Transverse colon (tissue), 4 donors: ENCODE measurements around the gene ARL4D. TPM values are rescaled to one million over a fixed set of nuclear protein-coding genes. Genes with fewer than 3 reads are reported as not detected.

ENCODE experiments used
- DNase-seq: peaks from one replicate; pipeline ENCODE4 v3.0.0-alpha.2; 2019
- H3K27ac ChIP-seq, 4 donors: fragments of 200-600 bp; sonication (generic); 2 replicates each; pipeline ENCODE4 v1.5.1; 2016 to 2018; ENCODE audit warnings: inconsistent platforms in 4 of 4
- H3K27me3 ChIP-seq: fragments of 200-600 bp; sonication (generic); 2 replicates; pipeline ENCODE4 v1.5.1; 2017; ENCODE audit warnings: inconsistent platforms
- H3K36me3 ChIP-seq, 4 donors: fragments of 200-600 bp; sonication (generic); 2 replicates each; pipeline ENCODE4 v1.5.1; 2017 to 2019; ENCODE audit warnings: inconsistent platforms in 4 of 4
- H3K4me1 ChIP-seq, 4 donors: fragments of 200-600 bp; sonication (generic); 2 replicates each; pipeline ENCODE4 v1.5.1; 2017 to 2020; ENCODE audit warnings: inconsistent platforms in 4 of 4
- H3K4me3 ChIP-seq, 4 donors: fragments of 200-600 bp; sonication (generic); 1 replicate in 1 of 4; 2 replicates in 3 of 4; pipeline versions ENCODE4 v1.5.1 to v1.6.1; 2017 to 2019; ENCODE audit warnings: inconsistent platforms in 4 of 4
- H3K9me3 ChIP-seq, 2 donors: fragments of 200-600 bp; sonication (generic); 2 replicates each; pipeline ENCODE4 v1.5.1; 2017 to 2019; ENCODE audit warnings: inconsistent platforms in 2 of 2
- CTCF ChIP-seq, 5 experiments: fragments of 200-600 bp in 3 of 5; fragments of 450-650 bp in 2 of 5; sonication (generic) in 3 of 5; IDR thresholded peaks; 1 replicate in 2 of 5; 2 replicates in 3 of 5; pipeline ENCODE4 v1.5.1; 2016 to 2017; ENCODE audit warnings: antibody characterized with exemption in 5 of 5, inconsistent platforms in 3 of 5, mild to moderate bottlenecking in 2 of 5, moderate library complexity in 1 of 5
- EP300 ChIP-seq: sonication (generic); formaldehyde crosslinking; IDR thresholded peaks from one replicate; pipeline ENCODE4 v1.6.1; 2017; ENCODE audit warnings: antibody characterized with exemption, low read depth
- POLR2A ChIP-seq: fragments of 450-650 bp; IDR thresholded peaks from one replicate; pipeline ENCODE4 v1.6.1; 2016; ENCODE audit warnings: antibody characterized with exemption, mild to moderate bottlenecking, moderate library complexity
- POLR2AphosphoS5 ChIP-seq, 3 donors: sonication (generic); formaldehyde crosslinking; IDR thresholded peaks; one replicate each; pipeline ENCODE4 v1.6.1; 2016; ENCODE audit warnings: antibody characterized with exemption in 3 of 3
- WGBS, 2 donors: methylation state at CpG; one replicate each; pipeline ENCODE4 v1.1.5; 2018; ENCODE audit warnings: low coverage in 1 of 2; 5-methylcytosine and 5-hydroxymethylcytosine counted together
- in situ Hi-C, 4 donors: fragments of 200-750 bp; cut with MboI; loops; one replicate each; pipeline versions ENCODE4 v1.15.0 to v1.15.1; 2017; ENCODE audit warnings: low sequenced_read_pairs in 3 of 4, low pct_ligation_motif_present in 1 of 4, low pct_unique_long_range_greater_than_20kb in 1 of 4
- intact Hi-C: fragments of 100-400 bp; cut with DNase I; formaldehyde crosslinking; loops from one replicate; pipeline ENCODE4 v1.15.1; 2023; ENCODE audit warnings: low total_unique reads
- small RNA-seq, 4 donors: library from RNA; depleted of rRNA; stranded (forward); fragments of <200 nt; gene quantifications; one replicate each; pipeline ENCODE3, GENCODE V24; 2016
- total RNA-seq, 4 donors: library from RNA; depleted of rRNA; stranded (reverse); fragments of >200 nt; gene quantifications; one replicate each; pipeline ENCODE4 v1.1.0, GENCODE V29; 2016

The ARL4D gene
- total RNA-seq, 4 donors from 2014 or later: 6.7 to 29.5 (median 8.8) TPM

GRCh38 chr17:43446773-43447172, 48.0 kb downstream of the ARL4D start:
- H3K4me1 ChIP-seq: peaks cover 0 to 6% (median 0%) of the 10 kb centered on the region in 4 donors
- H3K27me3 ChIP-seq: no peaks in the 10 kb centered on the region
- intact Hi-C loops: no loop called here
- no peaks in the 10 kb centered on the region for H3K9me3 ChIP-seq
- WGBS, 2 donors: 96 to 97% methylated on average over 5 of the region's 5 CpGs
- TF ChIP-seq POLR2A: no peak
- TF ChIP-seq EP300: no peak
- no peak for TF ChIP-seq POLR2AphosphoS5 (IDR thresholded peaks at IDR 0.05)
- no peak for TF ChIP-seq CTCF (IDR thresholded peaks at IDR 0.05)
- in situ Hi-C loops: no loop called here
- no peak overlapping the region for H3K27ac ChIP-seq
- no peaks in the 10 kb centered on the region for H3K36me3 ChIP-seq
- no peak overlapping the region for H3K4me3 ChIP-seq
- DNase-seq: no peak

- WGBS, 2 donors: 68 to 69% methylated on average over 5 to 7 of the region's 7 CpGs
- no peaks in the 10 kb centered on the region for H3K36me3 ChIP-seq
- no peaks in the 10 kb centered on the region for H3K27me3 ChIP-seq
- TF ChIP-seq POLR2A (no peak), CTCF (IDR thresholded peaks at IDR 0.05) (no peak), POLR2AphosphoS5 (IDR thresholded peaks at IDR 0.05) (no peak), EP300 (no peak)
- in situ Hi-C loops: no loop called here
- no peaks in the 10 kb centered on the region for H3K9me3 ChIP-seq
- intact Hi-C loops: no loop called here
- DNase-seq: no peak
- no peak overlapping the region for H3K4me3 ChIP-seq
- no peak overlapping the region for H3K27ac ChIP-seq
- H3K4me1 ChIP-seq: peaks cover 0 to 10% (median 0%) of the 10 kb centered on the region in 4 donors
These were observed 50.1 kb downstream of the ARL4D start for GRCh38 chr17:43448720-43449469.

- H3K9me3 ChIP-seq: no peaks in the 10 kb centered on the region
- H3K4me3 ChIP-seq: no peak overlapping the region
- in situ Hi-C loops: no loop called here
- DNase-seq: no peak
- H3K4me1 ChIP-seq: peaks cover 0 to 5% (median 0%) of the 10 kb centered on the region in 4 donors
- no peaks in the 10 kb centered on the region for H3K36me3 ChIP-seq
- TF ChIP-seq POLR2A (no peak), CTCF (IDR thresholded peaks at IDR 0.05) (no peak), EP300 (no peak), POLR2AphosphoS5 (IDR thresholded peaks at IDR 0.05) (no peak)
- H3K27ac ChIP-seq: no peak overlapping the region
- WGBS, 2 donors: 64 to 74% methylated on average over 5 to 8 of the region's 8 CpGs
- H3K27me3 ChIP-seq: no peaks in the 10 kb centered on the region
- intact Hi-C loops: no loop called here
These were observed 50.9 kb downstream of the ARL4D start for GRCh38 chr17:43449470-43450248.

Small RNA genes within 50 kb of the gene (small RNA-seq; reads per million reads assigned to genes)
- 0 reads per million in 4 donors for gene RNU6-1137P
- 0 reads per million in 4 donors for gene RNU6-406P
- 0 reads per million in 4 donors for gene RNU6-470P

Other genes starting within 250 kb of the ARL4D start
- 100 to 1,000 TPM in 2 of 4 donors, 10 to 100 TPM in 2; 62.5 to 156 (median 99.3) TPM for gene NBR1, start 227.8 kb upstream of the ARL4D start, total RNA-seq
- gene TMEM106A, start 187.1 kb upstream of the ARL4D start, total RNA-seq: 10 to 100 TPM in 1 of 4 donors, 1 to 10 TPM in 3; 4.1 to 24.3 (median 7.9) TPM
- not detected for gene CCDC200, start 170.4 kb upstream of the ARL4D start, total RNA-seq
- gene RNU2-1, start 165.0 kb upstream of the ARL4D start, total RNA-seq: not detected
- 10 to 100 TPM; 15.3 to 44.9 (median 36.4) TPM for gene DHX8, start 85.0 kb downstream of the ARL4D start, total RNA-seq
- 1 to 10 TPM in 1 of 4 donors, under 1 TPM in 1, not detected in 2; 0.41 to 1.3 TPM for gene ETV4, start 147.3 kb downstream of the ARL4D start, total RNA-seq